Vagina (tissue), 2 donors: ENCODE data around the gene SLC16A8.

ENCODE experiments used
- POLR2A ChIP-seq, 2 donors: fragments of 450-650 bp; IDR thresholded peaks; one replicate each; pipeline ENCODE4 v1.6.1; 2017; ENCODE audit warnings: antibody characterized with exemption in 2 of 2, mild to moderate bottlenecking in 2 of 2, moderate library complexity in 2 of 2
- POLR2AphosphoS5 ChIP-seq, 2 donors: sonication (generic); formaldehyde crosslinking; IDR thresholded peaks; one replicate each; pipeline ENCODE4 v1.9.0; 2017; ENCODE audit warnings: antibody characterized with exemption in 2 of 2, mild to moderate bottlenecking in 2 of 2, low read depth in 1 of 2; ENCODE audit not compliant: insufficient read depth in 1 of 2
- TF ChIP-seq, protein P1 (sequence below), 3 experiments: fragments of 450-650 bp in 2 of 3; fragments of 200-600 bp in 1 of 3; sonication (generic) in 1 of 3; IDR thresholded peaks; one replicate each; pipeline ENCODE4 v1.5.1; 2017 to 2019; ENCODE audit warnings: antibody characterized with exemption in 3 of 3, mild to moderate bottlenecking in 2 of 3, moderate library complexity in 2 of 3

DNA sequence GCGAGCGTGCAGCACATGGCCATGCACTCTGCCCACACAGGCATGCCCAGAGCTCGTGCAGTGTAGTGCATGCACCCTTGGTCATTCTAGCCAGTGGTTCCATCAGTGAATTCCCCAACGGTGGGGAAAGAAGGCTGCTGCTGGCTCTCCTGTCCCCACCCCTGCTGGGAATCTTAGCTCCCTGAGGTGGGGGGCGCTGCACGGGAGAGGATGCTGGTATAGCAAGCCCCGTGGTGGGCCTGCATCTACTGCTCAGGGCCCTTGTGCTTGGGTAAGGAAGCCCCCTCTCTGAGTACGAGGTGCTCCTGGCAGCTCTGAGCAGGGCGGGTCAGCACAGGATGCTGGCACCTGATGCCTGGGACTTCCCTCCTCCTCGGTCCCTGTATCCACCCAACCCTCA lies 45.0 kb upstream of the SLC16A8 start:
- TF ChIP-seq, protein P1, sequence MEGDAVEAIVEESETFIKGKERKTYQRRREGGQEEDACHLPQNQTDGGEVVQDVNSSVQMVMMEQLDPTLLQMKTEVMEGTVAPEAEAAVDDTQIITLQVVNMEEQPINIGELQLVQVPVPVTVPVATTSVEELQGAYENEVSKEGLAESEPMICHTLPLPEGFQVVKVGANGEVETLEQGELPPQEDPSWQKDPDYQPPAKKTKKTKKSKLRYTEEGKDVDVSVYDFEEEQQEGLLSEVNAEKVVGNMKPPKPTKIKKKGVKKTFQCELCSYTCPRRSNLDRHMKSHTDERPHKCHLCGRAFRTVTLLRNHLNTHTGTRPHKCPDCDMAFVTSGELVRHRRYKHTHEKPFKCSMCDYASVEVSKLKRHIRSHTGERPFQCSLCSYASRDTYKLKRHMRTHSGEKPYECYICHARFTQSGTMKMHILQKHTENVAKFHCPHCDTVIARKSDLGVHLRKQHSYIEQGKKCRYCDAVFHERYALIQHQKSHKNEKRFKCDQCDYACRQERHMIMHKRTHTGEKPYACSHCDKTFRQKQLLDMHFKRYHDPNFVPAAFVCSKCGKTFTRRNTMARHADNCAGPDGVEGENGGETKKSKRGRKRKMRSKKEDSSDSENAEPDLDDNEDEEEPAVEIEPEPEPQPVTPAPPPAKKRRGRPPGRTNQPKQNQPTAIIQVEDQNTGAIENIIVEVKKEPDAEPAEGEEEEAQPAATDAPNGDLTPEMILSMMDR (IDR thresholded peaks at IDR 0.05) = no peak
- TF ChIP-seq POLR2AphosphoS5 (IDR thresholded peaks at IDR 0.05; ENCODE audit: insufficient read depth in 1 of 2, low read depth in 1 of 2) = no peak
- TF ChIP-seq POLR2A (IDR thresholded peaks at IDR 0.05) = no peak
